Breast epithelium (tissue), 4 donors: ENCODE measurements around the gene SLC8A3. TPM values are rescaled to one million over a fixed set of nuclear protein-coding genes. Genes with fewer than 3 reads are reported as not detected.

ENCODE experiments used
- DNase-seq, 2 donors: peaks; one replicate each; pipeline ENCODE4 v3.0.0-alpha.2; 2019; ENCODE audit warnings: low spot score in 2 of 2
- H3K27ac ChIP-seq, 2 donors: fragments of 200-600 bp; sonication (generic) in 1 of 2; one replicate each; pipeline ENCODE4 v1.5.1; 2016 to 2019; ENCODE audit warnings: mild to moderate bottlenecking in 1 of 2
- H3K27me3 ChIP-seq, 2 donors: fragments of 200-600 bp; sonication (generic) in 1 of 2; one replicate each; pipeline versions ENCODE4 v1.5.1 to v1.6.0; 2017 to 2019; ENCODE audit warnings: control low read depth in 1 of 2, mild to moderate bottlenecking in 1 of 2
- H3K36me3 ChIP-seq: fragments of 200-600 bp; one replicate; pipeline ENCODE4 v1.5.1; 2019
- H3K4me1 ChIP-seq, 2 donors: fragments of 200-600 bp; sonication (generic); one replicate each; pipeline ENCODE4 v1.5.1; 2016 to 2019; ENCODE audit warnings: control low read depth in 1 of 2
- H3K4me3 ChIP-seq, 3 donors: fragments of 200-600 bp; sonication (generic); 1 replicate in 2 of 3; 2 replicates in 1 of 3; pipeline ENCODE4 v1.5.1; 2016 to 2019; ENCODE audit warnings: mild to moderate bottlenecking in 3 of 3, moderate library complexity in 2 of 3
- H3K9me3 ChIP-seq, 2 donors: fragments of 200-600 bp; sonication (generic) in 1 of 2; one replicate each; pipeline ENCODE4 v1.5.1; 2016 to 2019; ENCODE audit warnings: control low read depth in 1 of 2
- CTCF ChIP-seq, 3 donors: fragments of 450-650 bp; IDR thresholded peaks; one replicate each; pipeline ENCODE4 v1.5.1; 2016 to 2017; ENCODE audit warnings: antibody characterized with exemption in 3 of 3, mild to moderate bottlenecking in 3 of 3, moderate library complexity in 3 of 3
- POLR2A ChIP-seq: fragments of 450-650 bp; IDR thresholded peaks from one replicate; pipeline ENCODE4 v1.6.1; 2016; ENCODE audit warnings: antibody characterized with exemption, mild to moderate bottlenecking, moderate library complexity
- POLR2AphosphoS5 ChIP-seq, 3 donors: sonication (generic); formaldehyde crosslinking; IDR thresholded peaks; one replicate each; pipeline ENCODE4 v1.6.1; 2017; ENCODE audit warnings: antibody characterized with exemption in 3 of 3
- intact Hi-C: fragments of 100-400 bp; cut with DNase I; formaldehyde crosslinking; loops from one replicate; pipeline ENCODE4 v1.15.1; 2023; ENCODE audit warnings: low total_unique reads
- total RNA-seq, 3 donors: library from RNA; depleted of rRNA; stranded (reverse); fragments of >200 nt; gene quantifications; one replicate each; pipeline ENCODE4 v1.1.0, GENCODE V29; 2016

Gene SLC8A3
- total RNA-seq, 3 donors from 2014 or later, result 0.59 to 1.8 TPM; not detected in 1

GRCh38 chr14:70014406-70015095 lies 174.2 kb downstream of the SLC8A3 start:
- TF ChIP-seq POLR2A, result no peak
- no peak for TF ChIP-seq CTCF (IDR thresholded peaks at IDR 0.05)
- TF ChIP-seq POLR2AphosphoS5 (IDR thresholded peaks at IDR 0.05), result no peak
- Histone ChIP-seq H3K4me3 (no peak overlapping the region), H3K4me1 (peaks cover 0 to 10% of the 10 kb centered on the region in 2 donors), H3K36me3 (no peaks in the 10 kb centered on the region), H3K9me3 (no peaks in the 10 kb centered on the region), H3K27ac (no peak overlapping the region), H3K27me3 (no peaks in the 10 kb centered on the region)
- intact Hi-C loops, result no loop called here
- no peak for DNase-seq

- intact Hi-C loops, result no loop called here
- Histone ChIP-seq H3K27me3 (no peaks in the 10 kb centered on the region), H3K27ac (no peak overlapping the region), H3K4me1 (peaks cover 0 to 7% of the 10 kb centered on the region in 2 donors), H3K4me3 (no peak overlapping the region), H3K9me3 (no peaks in the 10 kb centered on the region), H3K36me3 (no peaks in the 10 kb centered on the region)
- no peak for DNase-seq
- no peak for TF ChIP-seq POLR2A
- no peak for TF ChIP-seq POLR2AphosphoS5 (IDR thresholded peaks at IDR 0.05)
- peak in 1 of 3 donors; percentile 38 for TF ChIP-seq CTCF (IDR thresholded peaks at IDR 0.05)
Measured at GRCh38 chr14:70013271-70013873, 175.4 kb downstream of the SLC8A3 start.

GRCh38 chr14:70011708-70012107 lies 177.0 kb downstream of the SLC8A3 start:
- no peak for DNase-seq
- Histone ChIP-seq H3K4me3 (no peak overlapping the region), H3K9me3 (no peaks in the 10 kb centered on the region), H3K27me3 (no peaks in the 10 kb centered on the region), H3K27ac (no peak overlapping the region), H3K36me3 (no peaks in the 10 kb centered on the region), H3K4me1 (no peaks in the 10 kb centered on the region)
- TF ChIP-seq CTCF (IDR thresholded peaks at IDR 0.05), result no peak
- no peak for TF ChIP-seq POLR2A
- TF ChIP-seq POLR2AphosphoS5 (IDR thresholded peaks at IDR 0.05), result no peak
- intact Hi-C loops, result no loop called here

- intact Hi-C loops, result no loop called here
- DNase-seq, result no peak
- Histone ChIP-seq H3K27ac (no peak overlapping the region), H3K4me1 (no peaks in the 10 kb centered on the region), H3K27me3 (no peaks in the 10 kb centered on the region), H3K36me3 (no peaks in the 10 kb centered on the region), H3K4me3 (no peak overlapping the region), H3K9me3 (no peaks in the 10 kb centered on the region)
- TF ChIP-seq POLR2A (no peak), POLR2AphosphoS5 (IDR thresholded peaks at IDR 0.05) (no peak), CTCF (IDR thresholded peaks at IDR 0.05) (no peak)
Measured at GRCh38 chr14:70011098-70011497, 177.7 kb downstream of the SLC8A3 start.

- DNase-seq, result peak in 1 of 2 donors; percentile 61
- Histone ChIP-seq H3K9me3 (no peaks in the 10 kb centered on the region), H3K36me3 (no peaks in the 10 kb centered on the region), H3K27ac (no peak overlapping the region), H3K27me3 (no peaks in the 10 kb centered on the region), H3K4me1 (no peaks in the 10 kb centered on the region), H3K4me3 (no peak overlapping the region)
- intact Hi-C loops, result no loop called here
- TF ChIP-seq POLR2AphosphoS5 (IDR thresholded peaks at IDR 0.05), result no peak
- TF ChIP-seq CTCF (IDR thresholded peaks at IDR 0.05), result no peak
- no peak for TF ChIP-seq POLR2A
Measured at GRCh38 chr14:70009961-70010360, 178.8 kb downstream of the SLC8A3 start.
